ENCODE results near the gene GNG11. TPM values are rescaled to one million over a fixed set of nuclear protein-coding genes. Genes with fewer than 3 reads are reported as not detected.

GNG11 gene
- total RNA-seq, 1 experiment from 2014 or later, result not detected

- no peak for TF ChIP-seq YY1 (IDR thresholded peaks at IDR 0.05; ENCODE audit: extremely low read depth, insufficient replicate concordance, low read depth, low read length)
- no peak for TF ChIP-seq CEBPB (IDR thresholded peaks at IDR 0.05; ENCODE audit: low read depth)
- no peak for TF ChIP-seq TCF7L2 (IDR thresholded peaks at IDR 0.05; ENCODE audit: borderline replicate concordance, extremely low read depth, insufficient read depth, insufficient read length)
- no peak overlapping the region for H3K4me2 ChIP-seq (ENCODE audit: low read length)
- intact Hi-C loops (cut with micrococcal nuclease), result no loop called here
- POLR2A ChIA-PET, result no interaction called here
- no peaks in the 10 kb centered on the region; the same call in 1 of the 2 replicates for H3K27me3 ChIP-seq (ENCODE audit: insufficient read depth, low read length)
- no peak for DNase-seq (ENCODE audit: low read depth, low spot score)
- H3K27ac ChIP-seq (ENCODE audit: low read depth, low read length), result no peak overlapping the region
- H3K79me2 ChIP-seq (ENCODE audit: insufficient read depth, low read length), result no peaks in the 10 kb centered on the region
- H3K9me3 ChIP-seq (ENCODE audit: control insufficient read depth in 1 of 2, insufficient read depth in 1 of 2, low read depth in 1 of 2, low read length in 2 of 2), result no peaks in the 10 kb centered on the region
- ATAC-seq, result no peak
- H3K4me1 ChIP-seq (ENCODE audit: control insufficient read depth in 1 of 2, insufficient read depth in 2 of 2, low read length in 2 of 2), result no peaks in the 10 kb centered on the region
- no peaks in the 10 kb centered on the region for H4K20me1 ChIP-seq (ENCODE audit: insufficient read depth)
- BruUV-seq (replicated peaks), result no TSS peak
- RAD21 ChIA-PET (ENCODE audit: low non-redundant PET in 1 of 2, low total read pairs in 2 of 2, uncharacterized antibody in 2 of 2, unreplicated experiment in 2 of 2), result no interaction called here
- CTCF ChIA-PET, result no interaction called here
- H3K9ac ChIP-seq (ENCODE audit: low read length), result no peak overlapping the region
- H3K36me3 ChIP-seq (ENCODE audit: control insufficient read depth in 1 of 2, insufficient read depth in 2 of 2, low read length in 2 of 2), result no peaks in the 10 kb centered on the region
- no peak overlapping the region for H3K4me3 ChIP-seq (replicated peaks in 1 of 2; ENCODE audit: low read depth in 1 of 2, low read length in 2 of 2)
- H2AFZ ChIP-seq (ENCODE audit: low read depth, low read length, poor library complexity, severe bottlenecking), result no peak overlapping the region
- H3K9me2 ChIP-seq (ENCODE audit: insufficient read depth), result no peaks in the 10 kb centered on the region
Measured at GRCh38 chr7:93894966-93895640, 26.4 kb upstream of the GNG11 start.

GRCh38 chr7:93895859-93896600, 25.5 kb upstream of the GNG11 start:
- no peaks in the 10 kb centered on the region for H3K9me2 ChIP-seq (ENCODE audit: insufficient read depth)
- no peaks in the 10 kb centered on the region for H3K9me3 ChIP-seq (ENCODE audit: control insufficient read depth in 1 of 2, insufficient read depth in 1 of 2, low read depth in 1 of 2, low read length in 2 of 2)
- no peak overlapping the region for H3K4me3 ChIP-seq (replicated peaks in 1 of 2; ENCODE audit: low read depth in 1 of 2, low read length in 2 of 2)
- intact Hi-C loops (cut with micrococcal nuclease), result no loop called here
- RAD21 ChIA-PET (ENCODE audit: low non-redundant PET in 1 of 2, low total read pairs in 2 of 2, uncharacterized antibody in 2 of 2, unreplicated experiment in 2 of 2), result no interaction called here
- no peaks in the 10 kb centered on the region for H4K20me1 ChIP-seq (ENCODE audit: insufficient read depth)
- H3K4me1 ChIP-seq (ENCODE audit: control insufficient read depth in 1 of 2, insufficient read depth in 2 of 2, low read length in 2 of 2), result no peaks in the 10 kb centered on the region
- no peak overlapping the region for H3K4me2 ChIP-seq (ENCODE audit: low read length)
- H2AFZ ChIP-seq (ENCODE audit: low read depth, low read length, poor library complexity, severe bottlenecking), result no peak overlapping the region
- no peaks in the 10 kb centered on the region for H3K36me3 ChIP-seq (ENCODE audit: control insufficient read depth in 1 of 2, insufficient read depth in 2 of 2, low read length in 2 of 2)
- no TSS peak for BruUV-seq (replicated peaks)
- H3K9ac ChIP-seq (ENCODE audit: low read length), result no peak overlapping the region
- no peaks in the 10 kb centered on the region; the same call in 1 of the 2 replicates for H3K27me3 ChIP-seq (ENCODE audit: insufficient read depth, low read length)
- H3K79me2 ChIP-seq (ENCODE audit: insufficient read depth, low read length), result no peaks in the 10 kb centered on the region
- H3K27ac ChIP-seq (ENCODE audit: low read depth, low read length), result no peak overlapping the region
- POLR2A ChIA-PET, result no interaction called here
- CTCF ChIA-PET, result no interaction called here
- DNase-seq (ENCODE audit: low read depth, low spot score) (no peak), ATAC-seq (no peak)
- TF ChIP-seq YY1 (IDR thresholded peaks at IDR 0.05; ENCODE audit: extremely low read depth, insufficient replicate concordance, low read depth, low read length) (no peak), JUND (IDR thresholded peaks at IDR 0.05) (no peak), SIN3A (IDR thresholded peaks at IDR 0.05; ENCODE audit: low read depth) (no peak), SP1 (IDR thresholded peaks at IDR 0.05; ENCODE audit: low read depth) (no peak), ZBTB33 (IDR thresholded peaks at IDR 0.05; ENCODE audit: extremely low read depth, insufficient replicate concordance, low read length) (no peak), ZFX (IDR thresholded peaks at IDR 0.05) (no peak), POLR2A (IDR thresholded peaks at IDR 0.05; ENCODE audit: borderline replicate concordance, extremely low read depth, insufficient read depth, insufficient read length) (no peak), EZH2 (IDR thresholded peaks at IDR 0.05) (no peak), CBX3 (IDR thresholded peaks at IDR 0.05; ENCODE audit: low read depth) (no peak), POLR2AphosphoS5 (IDR thresholded peaks at IDR 0.05; ENCODE audit: low read depth, low read length) (no peak), REST (IDR thresholded peaks at IDR 0.05; ENCODE audit: low read depth) (no peak), ELF1 (IDR thresholded peaks at IDR 0.05; ENCODE audit: borderline replicate concordance, low read depth) (no peak)

Measured in HCT116 (cell line).